NCI-H187 (cell line): ENCODE data around the gene NAGA.
"Not testable (repeated sequence)": the region's sequence is repeated elsewhere in the genome, so short reads cannot be mapped to it uniquely, and the experiment has no call there.

ENCODE experiments used
- DNase-seq, 2 experiments: peaks; one replicate each; lab custom pipeline; 2025; lab: John Stamatoyannopoulos, UW

The NAGA gene

DNA sequence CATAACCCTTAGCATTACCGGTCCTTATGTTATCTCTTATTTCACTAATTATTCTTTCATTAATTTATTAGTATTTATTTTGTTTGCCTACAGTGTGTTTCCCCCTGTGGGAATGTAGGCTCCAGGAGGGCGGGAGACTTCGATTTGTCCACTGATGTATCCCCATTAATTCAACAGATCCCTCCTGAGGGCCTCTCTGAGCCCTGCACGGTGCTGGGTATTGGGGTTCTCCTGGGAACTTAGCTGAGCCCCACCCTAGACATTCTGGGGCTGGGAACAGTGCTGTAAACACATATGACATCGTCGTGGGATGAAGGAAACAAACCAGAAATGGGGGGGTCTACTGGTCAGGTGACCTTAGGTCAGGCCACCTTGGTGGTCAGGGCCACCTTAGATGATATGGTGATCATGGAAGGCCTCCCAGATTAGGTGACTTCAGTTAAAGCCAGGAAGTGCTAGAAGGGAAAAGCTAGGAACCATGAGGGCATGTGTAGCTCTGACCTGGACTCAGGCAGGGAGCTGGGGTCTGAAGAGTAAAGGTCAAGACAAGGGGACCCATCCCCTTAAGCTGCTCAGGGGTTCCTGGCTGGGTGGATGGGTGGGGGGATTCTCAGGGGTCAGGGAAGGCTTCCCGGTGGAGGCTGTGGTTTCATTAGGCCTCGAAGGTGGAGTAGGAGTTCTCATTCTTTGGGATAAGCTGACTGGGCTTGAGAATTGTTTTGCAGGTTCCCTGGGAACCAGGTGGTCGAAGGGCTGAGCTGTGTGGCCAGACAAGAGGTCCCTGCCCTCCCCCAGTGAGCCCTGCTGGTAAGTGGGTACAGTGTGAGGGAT, 4.4 kb upstream of the NAGA start:
- DNase-seq = no peak

DNA sequence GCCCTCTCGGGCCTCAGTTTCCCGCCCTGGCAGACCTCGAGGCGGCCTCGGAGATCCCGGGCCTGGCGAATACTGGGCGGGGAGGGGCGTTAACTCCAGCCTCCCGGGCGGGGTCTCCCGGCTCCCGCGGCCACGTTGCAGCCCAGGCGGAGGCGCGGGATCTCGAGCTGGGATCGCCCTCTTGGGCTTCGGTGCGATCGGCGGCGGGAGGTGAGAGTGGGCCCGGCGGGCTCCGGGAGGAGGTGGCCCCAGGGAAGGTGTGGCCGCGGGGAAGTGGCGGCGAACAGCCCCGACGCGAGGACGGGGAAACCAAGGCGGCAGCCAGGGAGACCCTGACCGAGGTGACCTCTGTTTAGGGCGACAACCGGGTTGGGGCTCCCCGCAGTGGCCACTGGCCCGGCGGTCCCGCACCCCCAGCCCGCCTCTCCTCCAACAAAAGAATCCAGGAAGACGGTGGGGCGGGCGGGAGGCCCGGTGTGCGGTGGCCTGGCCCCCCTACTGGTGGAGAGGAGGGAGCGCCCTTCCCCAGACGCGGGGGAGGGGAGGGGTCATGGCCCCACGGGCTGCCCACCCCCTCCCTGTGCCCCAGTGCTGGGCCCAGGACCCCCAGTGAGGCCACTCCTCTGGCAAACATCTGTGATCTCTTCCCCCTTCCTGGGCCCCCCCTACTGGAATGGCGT, 3.7 kb upstream of the NAGA start, which contains the start of gene PHETA2:
PHETA2 (plus strand) TSS at position 117 of the 680 bp plus-strand sequence. CDS start 3,046 bp downstream, outside the sequence.
- DNase-seq = no peak

GRCh38 chr22:42073621-42074041, 3.0 kb upstream of the NAGA start:
- DNase-seq = no peak

GRCh38 chr22:42072606-42073330, 2.2 kb upstream of the NAGA start:
- no peak for DNase-seq

- not testable (repeated sequence) for DNase-seq
These were observed 896 bp upstream of the NAGA start for GRCh38 chr22:42071508-42071907.

DNA sequence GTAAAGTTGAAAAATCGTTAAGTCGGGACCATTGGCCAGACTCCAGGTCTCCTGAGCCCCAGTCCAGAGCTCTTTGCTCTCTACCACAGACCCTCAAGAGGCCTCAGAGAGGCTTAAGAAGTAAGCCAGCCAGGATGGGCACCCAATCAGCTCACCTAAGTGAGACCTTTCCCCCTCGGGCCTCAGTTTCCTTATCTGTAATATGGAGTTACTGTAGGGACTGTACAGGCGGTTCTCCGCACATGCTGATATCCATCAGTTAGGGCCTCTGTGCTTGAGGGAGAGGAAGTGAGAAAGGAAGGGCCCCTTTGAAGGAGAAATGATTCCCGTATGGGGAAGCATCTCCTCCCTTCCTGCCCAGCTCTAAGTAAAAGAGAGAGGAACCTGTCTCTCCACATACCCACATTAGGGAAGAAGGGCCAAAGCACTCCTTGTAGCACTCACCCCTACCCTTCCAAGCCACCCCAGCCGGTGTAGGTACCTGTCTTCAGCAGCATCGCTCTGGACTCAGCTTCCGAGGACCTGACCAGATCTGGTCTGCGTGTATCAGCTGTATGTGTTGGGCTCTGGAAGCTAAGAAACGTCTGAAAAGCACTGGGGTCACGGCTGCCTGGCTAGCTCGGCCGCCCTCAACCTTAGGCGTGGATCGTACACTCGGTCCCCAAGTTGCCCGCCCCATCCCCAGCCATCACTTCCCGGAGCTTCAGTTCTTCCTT, 653 bp downstream of the NAGA start:
- no peak for DNase-seq

DNA sequence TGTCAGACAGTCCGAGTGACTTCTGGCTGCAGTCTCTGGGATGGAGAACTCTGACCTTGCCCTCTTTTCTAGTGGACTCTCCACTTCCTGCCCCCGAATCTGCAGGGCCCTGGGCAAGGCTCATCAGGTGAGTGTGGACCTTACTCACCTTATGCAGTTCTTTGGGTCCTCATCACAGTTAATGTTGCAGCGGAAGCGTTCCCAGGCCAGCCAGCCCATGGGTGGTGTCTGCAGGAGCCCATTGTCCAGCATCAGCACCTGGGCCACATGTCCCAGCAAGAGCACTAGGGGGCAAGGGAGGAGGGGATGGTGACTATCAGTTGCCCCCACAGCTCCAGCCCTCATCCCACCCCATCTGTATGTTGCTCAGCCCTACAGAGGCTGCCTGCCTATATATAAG, 2.3 kb downstream of the NAGA start:
- DNase-seq = no peak

DNA sequence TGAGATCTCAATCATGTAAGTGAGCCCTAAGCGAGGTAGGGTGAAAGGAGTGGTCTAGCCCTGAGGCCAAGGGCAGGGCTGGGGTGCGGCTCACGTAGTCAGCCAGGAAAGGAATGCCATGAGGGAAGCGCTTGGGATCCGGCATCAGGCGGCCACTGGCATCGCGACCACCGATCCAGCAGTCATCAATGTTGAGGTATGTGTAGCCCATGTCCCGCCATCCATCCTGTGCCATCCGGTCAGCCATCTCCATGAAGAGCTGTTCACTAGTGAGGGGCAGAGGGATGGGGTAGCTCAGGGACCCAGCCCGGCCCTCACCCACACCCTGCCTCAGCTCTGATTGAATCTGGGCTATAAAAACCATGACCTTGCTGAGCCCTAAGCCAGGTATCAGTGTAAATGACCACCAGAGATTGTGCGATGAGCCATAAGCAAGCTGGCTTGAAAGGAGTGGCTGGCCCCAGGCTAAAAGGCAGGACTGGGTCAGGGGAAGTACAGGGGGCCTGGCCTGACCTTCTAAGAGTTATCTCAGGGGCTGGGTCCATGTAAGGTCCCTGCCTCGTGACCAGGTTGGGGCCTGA, 2.9 kb downstream of the NAGA start:
- no peak for DNase-seq

GRCh38 chr22:42066937-42067336, 3.7 kb downstream of the NAGA start:
- DNase-seq = no peak

DNA sequence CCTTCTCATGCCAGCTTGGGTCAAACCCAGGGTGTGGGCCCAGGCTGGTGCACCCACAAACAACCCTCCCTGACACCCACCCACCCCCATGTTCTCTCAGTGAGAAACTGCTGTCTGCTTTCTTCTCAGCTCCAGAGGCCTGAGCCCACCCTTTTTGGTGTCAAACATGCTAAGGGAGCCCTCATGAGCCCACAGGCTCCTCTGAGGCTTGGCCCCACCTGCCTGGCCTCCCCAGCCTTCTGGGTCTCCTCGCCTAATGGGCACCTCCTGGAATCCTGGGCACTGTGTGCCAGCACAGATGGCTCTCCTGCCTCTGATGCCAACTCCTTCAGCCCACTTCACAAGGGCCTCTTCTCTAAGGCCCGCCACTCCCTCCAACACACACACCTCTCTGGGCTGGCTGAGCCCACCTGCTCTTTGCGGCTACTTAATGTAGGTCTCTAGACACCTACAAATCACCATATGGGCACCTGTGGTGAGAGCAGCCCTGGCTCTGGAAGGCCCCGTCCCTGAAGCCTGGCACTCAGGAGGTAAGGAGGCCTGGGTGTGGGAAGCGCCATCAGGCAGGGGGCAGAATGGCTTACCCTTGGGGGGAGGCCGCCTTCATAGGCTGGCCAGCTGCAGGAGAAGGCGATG, 4.4 kb downstream of the NAGA start:
- no peak for DNase-seq

GRCh38 chr22:42065438-42066125, 5.0 kb downstream of the NAGA start:
- DNase-seq = no peak

DNA sequence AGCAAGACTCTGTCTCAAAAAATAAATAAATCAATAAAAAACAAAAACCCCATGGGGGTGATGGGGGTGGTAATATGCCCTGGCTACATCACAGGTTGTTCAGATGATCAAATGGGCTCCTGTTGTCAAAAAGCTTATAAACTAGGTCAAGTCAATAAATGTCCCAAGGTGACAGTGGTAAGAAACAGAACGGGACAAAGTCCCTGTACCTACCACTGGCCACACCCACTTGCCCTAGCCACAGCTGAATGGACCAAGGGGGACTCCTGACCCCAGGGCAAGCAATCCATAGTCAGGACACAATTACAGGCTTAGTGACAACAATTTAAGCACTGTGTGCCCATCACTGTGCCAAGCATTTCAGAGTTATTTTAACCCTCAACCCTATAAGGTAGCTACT, 6.0 kb downstream of the NAGA start:
- DNase-seq = no peak

DNA sequence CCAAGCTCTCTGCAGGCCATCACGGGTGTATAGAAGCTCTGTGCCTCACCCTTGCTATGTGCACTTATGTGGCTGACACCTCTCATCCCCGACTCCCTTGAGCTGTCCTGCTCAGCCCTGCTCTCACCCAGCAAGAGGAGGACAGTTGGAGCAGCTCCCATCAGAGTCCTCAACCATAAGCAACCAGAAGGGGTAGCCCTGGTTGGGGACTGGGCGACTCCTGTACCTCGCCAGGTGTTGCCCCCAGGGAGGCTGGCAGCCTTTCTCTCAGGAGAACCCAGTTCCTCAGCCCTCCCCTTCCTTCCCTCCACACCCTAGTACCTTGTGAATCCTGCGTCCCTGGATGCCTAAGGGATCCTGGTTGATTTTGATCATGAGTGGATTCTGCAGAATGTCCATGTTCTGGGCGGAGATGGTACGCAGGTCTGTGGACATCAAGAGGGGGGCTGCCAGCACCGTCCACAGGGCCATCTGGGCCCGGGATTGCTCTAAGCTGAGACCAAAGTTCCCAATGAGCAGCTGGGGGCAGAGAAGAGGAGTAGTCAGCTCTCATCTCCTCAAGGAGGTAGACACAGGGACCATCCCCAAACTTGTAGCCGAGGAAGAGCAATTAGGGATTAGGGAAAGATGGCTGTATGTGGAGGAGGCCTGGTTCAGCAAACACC, 8.0 kb downstream of the NAGA start:
- no peak for DNase-seq

DNA sequence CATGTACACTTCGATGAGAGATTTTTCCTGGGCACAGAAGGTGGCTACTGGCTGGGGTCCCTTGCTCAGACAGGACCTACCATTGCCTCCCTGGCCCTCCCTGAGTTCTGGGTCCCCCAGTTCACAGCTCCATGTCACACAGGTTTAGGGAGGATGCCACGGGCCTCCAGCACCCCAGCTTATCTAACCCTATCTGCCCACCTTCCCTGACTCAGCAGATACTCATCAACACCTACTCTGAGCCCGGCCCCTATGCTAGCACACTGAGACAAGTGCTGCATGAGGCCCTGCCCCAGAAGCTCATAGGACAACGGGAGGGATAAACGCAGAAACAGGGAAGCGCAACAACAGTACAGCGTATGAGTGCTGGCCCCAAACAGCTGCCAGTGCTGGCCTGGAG, 9.6 kb downstream of the NAGA start:
- DNase-seq = no peak

DNA sequence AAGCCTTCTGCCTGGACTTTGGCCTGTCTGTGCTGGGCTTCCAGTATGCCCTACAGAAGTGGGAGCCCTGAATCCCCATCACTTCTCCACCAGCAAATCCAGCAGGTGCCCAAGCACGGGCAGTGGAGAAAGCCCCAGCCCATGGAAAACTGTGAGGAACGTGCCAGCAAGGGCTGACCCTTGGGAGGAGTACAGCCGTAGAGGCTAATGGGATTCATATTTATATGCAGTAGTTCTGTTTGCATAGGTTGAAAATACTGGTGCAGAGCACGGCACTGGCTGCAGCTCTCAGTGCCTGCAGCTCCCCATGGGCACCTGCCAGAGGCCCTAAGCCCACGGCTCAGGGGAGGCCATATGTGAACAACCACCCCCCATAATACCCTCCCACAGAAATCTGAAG, 10.1 kb downstream of the NAGA start:
- no peak for DNase-seq

DNA sequence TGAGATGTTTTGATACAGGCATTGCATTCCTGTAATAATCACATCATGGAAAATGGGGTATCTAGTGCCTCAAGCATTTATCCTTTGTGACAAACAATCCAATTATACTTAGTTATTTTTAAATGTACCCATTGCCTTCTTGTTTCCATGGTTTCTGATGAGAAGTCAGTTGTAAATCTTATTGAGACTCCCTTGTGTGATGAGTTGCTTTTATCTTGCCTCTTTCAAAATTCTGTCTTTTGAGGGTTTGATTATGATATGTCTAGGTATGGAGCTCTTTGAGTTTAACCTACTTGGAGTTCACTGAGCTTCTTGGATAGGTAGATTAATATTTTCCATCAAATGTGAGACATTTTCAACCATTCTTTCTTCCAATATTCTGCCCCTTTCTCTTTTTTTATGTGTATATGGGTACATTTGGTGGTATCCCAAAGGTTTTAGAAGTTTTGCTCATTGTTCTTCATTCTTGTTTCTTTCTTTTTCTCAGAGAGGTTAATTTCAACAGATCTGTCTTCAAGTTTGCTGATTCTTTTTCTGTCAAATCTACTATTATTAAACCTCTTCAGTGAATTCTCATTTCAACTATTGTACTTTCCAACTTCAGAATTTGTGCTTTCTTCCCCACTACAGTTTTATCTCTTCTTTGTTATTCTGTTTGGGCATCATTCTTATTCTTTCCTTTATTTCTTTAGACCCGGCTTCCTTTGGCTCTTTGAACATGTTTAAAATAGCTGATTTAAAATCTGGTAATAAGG, 13.7 kb downstream of the NAGA start:
- DNase-seq = no peak

GRCh38 chr22:42052765-42053164, 17.8 kb downstream of the NAGA start:
- DNase-seq = no peak

DNA sequence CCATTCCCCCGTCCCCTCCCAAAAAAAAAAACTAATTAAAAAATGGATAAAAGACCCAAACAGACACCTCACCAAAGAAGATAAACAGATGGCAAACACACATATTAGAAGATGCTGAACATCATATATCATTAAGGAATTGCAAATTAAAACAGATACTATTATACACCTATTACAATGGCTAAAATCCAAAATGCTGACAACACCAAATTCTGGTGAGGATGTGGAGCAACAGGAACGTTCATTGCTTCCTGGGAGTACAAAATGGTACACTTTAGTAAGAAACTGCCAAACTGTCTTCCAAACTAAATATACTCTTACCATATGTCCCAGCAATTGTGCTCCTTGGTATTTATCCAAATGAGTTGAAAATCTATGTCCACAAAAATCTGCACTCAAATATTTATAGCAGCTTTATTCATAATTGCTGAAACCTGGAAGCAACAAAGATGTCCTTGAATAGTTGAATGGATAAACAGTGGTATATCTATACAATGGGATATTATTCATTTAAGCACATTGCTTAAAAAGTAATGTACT, 19.9 kb downstream of the NAGA start:
- DNase-seq = no peak

DNA sequence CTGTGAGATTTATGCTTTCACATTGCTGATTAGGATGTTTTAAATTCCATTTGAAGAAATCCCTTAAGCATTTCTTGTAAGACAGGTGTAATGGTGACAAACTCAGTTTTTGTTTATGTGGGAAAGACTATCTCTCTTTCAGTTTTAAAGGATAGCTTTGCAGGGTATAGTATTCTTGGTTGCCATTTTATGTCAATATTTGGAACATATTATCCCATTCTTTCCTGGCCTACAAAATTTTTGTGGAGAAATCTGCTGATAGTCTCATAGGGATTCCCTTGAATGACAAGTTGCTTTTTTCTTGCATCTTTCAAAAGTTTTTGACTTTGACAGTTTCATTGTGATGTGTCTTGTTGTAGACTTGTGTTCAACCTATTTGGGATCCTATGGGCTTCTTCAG, 28.8 kb downstream of the NAGA start:
- DNase-seq = no peak
